T-helper 9 cell (primary cell): ENCODE measurements around the gene CHKB.

Experiments
- DNase-seq: peaks from one replicate; pipeline ENCODE4 v3.0.0-alpha.2; 2020

The CHKB gene

DNA sequence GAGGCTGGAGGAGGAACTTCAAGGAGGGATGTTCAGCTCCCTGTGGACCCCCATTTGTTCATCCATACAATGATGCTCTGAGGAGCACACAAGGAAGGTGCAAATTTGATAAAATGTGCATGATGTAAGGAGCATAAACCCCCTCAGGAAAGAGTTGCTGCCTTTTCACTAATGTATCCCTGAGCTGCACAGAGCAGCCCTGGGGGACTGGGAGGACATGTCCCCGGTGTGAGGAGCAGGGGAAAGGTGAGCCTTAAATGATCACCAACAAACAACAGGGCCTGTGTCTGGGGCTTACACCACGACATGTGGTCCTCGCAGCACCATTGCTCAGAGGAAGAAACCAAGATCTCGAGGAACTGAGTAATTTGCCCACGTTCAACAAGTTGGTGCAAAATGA is 14.4 kb upstream of the CHKB start:
- no peak for DNase-seq

DNA sequence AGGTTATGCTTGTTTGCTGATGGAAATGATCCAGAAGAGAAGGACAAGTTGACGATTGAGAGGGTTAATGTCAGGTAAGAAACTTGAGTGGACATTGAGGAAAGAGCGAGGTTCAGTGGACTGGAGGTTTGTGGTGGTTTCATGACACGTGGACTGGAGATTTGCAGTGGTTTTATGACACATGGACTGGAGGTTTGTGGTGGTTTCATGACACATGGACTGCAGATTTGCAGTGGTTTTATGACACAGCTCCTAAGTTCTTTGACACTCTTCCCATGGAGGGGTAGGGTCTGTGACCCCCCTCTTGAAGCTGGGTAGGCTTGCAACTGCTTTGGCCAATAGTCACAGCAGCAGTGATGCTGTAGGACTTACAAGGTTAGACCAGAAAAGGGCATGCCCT is 12.5 kb upstream of the CHKB start:
- DNase-seq: no peak

DNA sequence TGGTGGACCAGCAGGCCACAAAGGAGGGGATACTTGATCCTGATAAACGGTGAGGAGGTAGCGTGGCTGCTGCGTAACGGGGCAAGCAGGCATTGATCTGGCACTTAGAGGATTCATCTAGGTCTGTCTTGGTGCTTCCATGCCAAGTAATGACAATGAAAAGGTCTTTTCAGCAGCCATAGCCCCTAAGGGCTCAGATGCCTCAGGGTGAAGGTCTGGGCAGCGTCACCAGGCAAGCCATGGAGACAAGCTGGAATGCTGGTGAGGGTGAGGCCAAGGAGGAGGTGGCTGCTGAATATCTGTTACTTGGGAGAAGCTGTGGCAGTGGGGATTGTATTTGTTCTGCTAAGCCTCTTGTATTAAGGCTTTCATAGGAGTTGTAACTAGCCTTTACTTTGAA is 4.8 kb upstream of the CHKB start:
- DNase-seq: no peak

DNA sequence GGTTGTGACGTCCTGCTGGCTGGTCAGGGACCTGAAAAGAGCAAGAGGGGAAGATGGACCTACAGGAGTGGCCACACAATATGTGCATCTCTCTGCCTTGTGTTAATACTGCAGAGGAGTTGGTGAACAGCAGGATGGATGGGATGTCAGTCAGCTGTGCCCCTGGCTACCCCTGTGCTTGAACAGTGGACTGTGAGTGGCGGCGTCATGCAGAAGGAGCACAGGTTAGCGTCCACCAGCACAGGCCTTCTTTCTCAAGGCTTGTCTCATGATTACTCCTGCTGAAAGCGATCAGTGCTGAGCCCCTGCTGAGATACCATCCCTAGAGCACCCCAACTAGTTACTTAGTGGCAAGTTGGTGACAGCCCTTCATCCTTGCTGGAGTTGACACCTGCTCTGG is 3.8 kb upstream of the CHKB start:
- DNase-seq: no peak

DNA sequence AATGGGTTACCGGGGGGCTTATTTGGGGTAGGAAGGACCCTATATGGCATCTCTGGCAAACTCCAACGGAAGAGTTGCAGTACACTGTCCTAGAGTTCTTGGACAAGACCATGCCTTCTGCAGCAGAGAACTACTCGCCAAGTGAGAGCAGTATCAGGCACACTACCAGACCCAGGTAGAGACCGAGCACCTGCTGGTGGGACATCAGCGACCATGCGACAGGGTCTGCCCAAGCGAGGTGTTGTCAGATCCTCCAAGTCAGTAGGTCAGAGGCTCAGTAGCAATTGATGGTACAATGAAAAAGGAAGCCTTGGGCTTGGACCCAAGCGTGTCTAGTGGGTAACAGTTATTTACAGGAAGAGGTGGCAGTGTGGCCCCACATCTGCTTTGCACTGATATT is 3.1 kb upstream of the CHKB start:
- no peak for DNase-seq

DNA sequence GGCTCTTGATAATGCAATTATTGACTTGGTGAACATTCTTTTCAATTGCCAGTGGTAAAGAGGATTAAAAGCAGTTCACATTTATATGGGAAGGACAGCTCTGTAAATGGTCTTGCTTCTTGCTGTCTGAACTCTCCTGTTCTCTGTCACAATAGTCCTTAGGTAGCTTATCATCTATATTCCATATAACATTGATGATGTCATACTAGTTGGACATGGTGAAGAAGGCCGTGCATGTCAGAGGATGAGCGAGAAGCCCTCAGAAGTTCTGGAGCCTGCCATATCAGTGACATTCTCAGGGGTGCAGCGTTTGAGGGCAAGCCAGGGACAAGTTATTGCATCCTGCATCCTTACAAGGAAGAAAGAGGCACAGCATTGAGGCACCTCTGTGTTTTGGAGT is 2.6 kb upstream of the CHKB start:
- DNase-seq: no peak

DNA sequence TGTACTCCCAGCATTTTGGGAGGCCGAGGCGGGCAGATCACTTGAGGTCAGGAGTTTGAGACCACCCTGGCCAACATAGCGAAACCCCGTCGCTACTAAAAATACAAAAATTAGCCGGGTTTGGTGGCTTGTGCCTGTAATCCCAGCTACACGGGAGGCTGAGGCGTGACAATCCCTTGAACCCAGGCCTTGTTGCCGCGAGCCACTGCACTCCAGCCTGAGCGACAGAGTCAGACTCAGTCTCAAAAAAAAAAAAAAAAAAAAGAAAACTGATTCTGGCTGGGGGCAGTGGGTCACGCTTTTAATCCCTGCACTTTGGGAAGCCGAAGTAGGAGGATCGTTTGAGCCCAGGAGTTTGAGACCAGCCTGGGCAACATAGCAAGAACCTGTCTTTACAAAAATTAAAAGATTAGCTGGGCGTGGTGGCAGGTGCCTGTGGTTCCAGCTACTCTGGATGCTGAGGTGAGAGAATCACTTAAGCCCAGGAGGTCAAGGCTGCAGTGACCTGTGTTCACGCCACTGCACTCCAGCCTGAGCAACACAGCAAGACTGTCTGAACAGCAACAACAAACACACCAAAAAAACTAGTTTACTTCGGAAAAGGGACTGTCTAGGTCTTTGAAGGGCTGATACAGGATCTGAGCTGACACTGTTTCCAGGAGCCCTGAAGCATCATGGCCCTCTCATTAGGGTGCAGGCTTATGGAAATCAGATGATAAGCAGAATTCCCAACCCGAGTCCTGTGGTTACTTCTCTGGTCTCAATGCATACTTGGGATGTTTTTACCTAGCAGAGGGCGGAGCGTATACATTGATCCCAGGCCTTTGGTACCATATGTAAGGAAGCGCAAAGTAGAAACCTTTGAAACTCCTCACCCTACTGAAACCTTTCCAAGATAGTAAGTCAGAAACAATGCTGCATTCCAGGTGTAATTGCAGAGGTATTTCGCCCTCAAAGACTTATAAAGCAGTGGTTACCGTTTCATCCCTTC is 1.8 kb upstream of the CHKB start:
- DNase-seq: no peak

DNA sequence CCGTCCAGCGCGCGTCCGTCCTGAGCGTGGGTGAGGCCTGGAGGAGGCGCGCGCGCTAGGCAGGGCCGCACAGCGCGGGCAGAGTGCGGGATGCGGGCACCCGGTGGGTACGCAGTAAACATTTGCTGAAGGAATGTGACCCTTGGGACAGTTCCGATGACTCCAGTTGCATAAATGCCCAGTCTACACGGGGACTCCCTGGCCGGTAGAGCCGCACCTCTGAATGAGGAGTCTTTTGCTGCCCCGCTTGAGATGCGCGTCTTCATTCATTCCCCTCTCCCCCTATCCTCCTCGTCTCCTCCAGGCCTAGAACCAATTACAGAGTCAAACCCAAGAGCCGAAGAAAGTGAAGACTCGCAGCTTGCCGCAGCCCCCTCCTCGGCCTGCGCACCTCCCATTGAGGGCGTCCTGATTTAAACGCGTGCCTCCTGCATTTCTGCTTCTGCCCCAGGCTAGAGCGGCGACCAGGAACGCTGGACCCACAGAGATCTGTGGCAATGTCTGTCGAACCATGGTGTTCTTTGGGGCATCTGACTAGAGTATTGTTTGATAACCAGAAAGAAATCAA is 729 bp upstream of the CHKB start:
- DNase-seq: no peak

DNA sequence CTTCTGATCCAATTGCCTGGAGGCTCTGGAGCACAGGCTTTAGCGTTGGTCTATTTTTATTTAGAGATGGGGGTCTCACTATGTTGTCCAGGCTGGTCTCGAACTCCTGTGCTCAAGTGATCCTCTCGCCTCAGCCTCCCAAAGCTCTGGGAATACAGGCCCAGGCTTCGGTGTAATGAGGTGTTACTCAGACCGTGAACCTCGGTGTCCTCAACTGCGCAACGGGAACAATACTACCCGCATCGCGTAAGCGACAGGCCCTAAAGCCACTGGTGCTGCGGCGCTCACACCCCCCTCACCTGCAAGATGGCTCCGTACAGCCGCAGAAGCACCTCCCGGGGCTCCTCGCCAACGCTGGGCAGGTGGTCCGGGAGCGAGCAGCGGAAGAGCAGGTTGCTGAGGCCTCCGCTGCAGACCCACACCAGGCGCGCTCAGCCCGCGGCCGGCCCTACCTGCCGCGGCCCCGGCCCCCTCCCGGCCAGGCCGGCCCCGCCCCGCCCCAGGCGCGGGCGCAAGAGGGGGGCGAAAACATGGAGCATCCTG is 628 bp downstream of the CHKB start:
- peak; percentile 23 for DNase-seq

DNA sequence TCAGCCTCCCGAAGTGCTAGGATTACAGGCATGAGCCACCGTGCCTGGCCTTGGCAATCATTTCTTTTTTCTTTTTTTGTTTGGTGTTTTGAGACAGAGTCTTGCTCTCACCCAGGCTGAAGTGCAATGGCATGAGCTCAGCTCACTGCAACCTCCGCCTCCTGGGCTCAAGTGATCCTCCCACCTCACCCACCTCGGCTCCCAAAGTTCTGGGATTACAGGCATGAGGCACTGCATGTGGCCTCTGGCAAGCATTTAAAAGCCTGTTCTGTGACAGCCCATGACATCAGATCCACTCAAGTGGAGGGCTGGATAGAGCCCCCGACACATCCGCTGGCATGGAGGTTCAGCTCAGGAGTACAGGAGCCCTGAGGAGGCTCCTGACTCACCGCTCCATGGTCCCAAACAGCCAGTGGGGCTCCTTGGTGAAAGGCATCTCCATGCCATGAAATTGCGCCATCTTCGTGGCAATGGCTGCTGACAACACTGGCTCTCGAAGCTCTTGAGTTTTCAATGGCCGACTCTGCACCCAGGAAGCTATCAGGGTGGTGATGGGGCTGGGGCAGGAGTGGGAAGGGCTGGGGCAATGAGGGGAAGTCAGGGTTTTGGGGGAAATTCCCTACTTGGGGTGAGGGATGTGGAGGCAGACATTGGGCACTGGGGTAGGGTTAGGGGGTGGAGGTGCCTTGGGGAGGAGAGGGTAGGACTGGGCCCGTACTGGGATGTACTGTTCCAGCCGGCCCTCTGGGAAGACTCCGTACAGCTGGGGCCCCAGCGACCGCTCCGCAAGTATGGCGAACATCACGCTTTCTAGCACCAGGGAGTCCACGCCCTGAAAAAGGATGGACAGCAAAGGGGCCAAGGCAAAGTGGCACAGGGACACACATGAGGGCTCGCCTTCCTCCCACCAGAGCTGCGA is 1.4 kb downstream of the CHKB start:
- no peak for DNase-seq

DNA sequence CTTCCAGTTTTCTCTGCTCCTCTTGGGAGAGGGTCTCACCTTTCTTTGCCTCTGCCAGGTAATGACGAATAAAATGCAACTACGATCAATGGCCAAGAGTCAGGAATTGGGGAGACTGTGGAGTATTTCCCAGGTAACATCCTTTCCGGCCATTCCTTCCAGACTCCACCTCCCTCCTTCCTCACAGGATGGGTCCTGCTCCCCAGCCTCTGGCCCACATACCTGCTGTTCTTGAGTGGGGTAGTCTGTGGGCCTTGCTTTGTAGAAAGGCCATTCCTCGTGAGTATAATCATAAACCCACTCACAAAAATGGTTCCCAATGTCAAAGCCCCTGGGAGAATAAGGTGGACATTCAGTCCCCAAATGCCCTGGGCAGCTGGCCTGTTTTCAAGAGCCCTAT is 2.9 kb downstream of the CHKB start:
- no peak for DNase-seq

DNA sequence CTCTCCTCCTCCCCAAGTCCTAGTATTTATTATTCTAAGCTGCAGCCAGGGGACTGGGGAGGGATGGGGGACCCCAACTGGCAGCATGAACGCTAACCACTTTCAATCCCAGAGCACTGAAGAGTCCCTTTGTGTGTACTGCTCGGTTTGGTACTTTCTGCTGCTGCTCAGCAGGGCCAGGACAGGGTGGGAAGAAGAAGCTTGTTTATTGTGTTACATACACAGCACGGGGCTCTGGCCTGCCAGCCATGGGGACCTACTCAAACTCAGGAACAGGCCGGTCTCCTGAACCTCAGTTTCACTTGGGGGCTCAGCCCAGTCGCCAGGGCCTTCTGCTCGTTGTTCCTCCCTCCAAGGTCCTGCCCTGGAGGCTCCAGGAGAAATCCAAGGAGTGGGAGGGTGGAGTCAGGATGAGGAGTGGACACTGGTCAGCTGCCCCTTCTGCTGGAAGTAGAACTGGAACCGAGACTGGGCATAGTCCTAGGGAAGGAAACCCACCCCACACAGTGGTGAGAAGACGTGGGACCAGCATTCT is 3.8 kb downstream of the CHKB start:
- no peak for DNase-seq

DNA sequence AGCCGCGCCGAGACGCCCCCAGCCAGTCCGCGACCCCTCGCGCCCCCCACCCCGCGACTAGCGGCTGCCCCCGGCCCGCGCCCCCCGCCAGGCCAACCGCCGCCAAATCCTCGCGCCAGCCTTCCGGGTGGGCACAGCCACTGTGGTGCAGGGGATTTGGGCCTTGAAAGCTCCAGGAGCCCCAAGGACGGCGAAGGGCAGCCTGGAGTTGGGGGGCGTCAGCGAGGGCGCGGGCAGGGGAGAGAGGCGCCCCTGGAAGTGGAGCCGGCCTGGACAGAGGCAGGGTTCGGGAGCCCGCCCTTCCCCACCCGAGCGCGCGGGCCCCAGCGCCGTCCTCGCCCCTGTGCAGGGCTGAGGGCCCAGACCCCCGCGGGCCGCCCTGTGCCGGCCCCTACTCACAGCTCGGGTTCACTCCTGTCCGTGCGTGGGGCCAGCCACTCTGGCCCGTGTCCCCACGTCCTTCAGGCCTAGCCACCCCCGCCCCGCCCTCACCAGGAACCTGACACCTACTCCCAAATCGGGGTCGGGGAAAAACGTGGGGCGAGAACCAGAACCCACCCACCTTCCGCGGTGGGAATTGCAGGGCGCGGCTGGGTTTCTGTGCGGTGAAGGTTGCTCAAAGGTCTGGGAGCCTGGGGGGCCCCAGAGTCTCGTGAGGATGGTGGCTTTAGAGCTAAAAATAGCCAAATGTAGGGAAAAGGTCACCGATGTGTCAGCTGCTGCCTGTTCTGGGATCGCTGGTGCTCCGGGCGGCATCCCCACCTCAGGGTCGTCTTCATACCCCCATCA is 4.5 kb downstream of the CHKB start, which contains the start of gene CPT1B:
Gene CPT1B, minus strand, starts transcription at position 441 of the 789 bp plus-strand sequence. CDS start 512 bp downstream, outside the sequence.
- no peak for DNase-seq

DNA sequence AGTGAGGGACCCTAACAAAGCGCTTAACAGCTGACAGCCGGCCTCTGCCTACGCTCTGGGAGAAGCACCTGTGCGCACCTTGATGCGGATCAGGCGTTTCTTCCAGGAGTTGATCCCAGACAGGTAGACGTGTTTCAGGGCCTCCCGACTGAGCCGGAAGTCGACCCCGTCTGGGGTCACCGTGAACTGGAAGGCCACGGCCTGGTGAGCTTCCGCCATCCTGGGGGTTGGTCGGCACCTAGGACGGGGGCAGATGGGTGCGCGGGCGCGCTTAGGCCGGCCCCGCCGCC is 5.0 kb downstream of the CHKB start:
- no peak for DNase-seq

DNA sequence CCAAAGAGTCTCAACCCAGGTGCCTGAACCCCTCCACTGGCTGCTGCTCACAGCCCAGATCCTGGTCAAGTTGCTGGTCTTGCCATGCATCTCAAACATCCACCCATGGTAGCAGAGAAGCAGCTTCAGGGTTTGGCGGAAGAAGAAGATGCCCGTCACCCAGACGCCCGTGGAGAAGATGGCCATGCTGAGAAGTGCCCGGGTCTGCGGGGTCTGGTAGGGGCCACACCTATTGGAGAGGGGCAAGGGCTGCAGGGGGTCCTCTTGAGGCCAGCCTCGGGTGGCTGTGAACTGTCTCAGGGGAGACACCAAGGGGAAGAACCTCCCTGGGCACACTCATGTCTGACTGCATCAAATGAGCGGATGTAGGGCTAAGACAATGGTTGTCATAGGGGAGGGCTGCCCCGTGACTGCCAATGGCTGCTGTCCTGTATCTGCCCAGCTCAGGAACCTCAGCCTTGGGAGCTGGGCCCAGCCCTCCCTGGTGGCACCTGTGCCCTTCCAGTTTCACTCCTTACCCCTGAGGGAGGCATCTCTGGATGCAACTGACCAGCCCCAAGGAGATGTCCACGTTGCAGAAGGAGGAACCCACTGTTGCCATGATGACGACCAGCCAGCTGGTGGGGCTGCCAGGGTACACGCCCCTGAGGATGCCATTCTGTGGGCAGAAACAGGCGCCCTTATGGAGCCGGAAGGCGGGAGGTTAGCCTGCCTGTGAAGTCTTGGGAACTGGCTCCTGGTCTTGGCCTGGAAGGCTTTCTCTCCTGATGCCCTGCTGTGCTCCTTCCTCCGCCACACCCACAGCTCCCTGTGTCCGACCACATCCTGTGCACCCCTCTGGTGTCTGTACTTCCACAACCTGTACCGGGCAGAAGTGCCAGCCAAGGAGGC is 5.6 kb downstream of the CHKB start:
- no peak for DNase-seq

DNA sequence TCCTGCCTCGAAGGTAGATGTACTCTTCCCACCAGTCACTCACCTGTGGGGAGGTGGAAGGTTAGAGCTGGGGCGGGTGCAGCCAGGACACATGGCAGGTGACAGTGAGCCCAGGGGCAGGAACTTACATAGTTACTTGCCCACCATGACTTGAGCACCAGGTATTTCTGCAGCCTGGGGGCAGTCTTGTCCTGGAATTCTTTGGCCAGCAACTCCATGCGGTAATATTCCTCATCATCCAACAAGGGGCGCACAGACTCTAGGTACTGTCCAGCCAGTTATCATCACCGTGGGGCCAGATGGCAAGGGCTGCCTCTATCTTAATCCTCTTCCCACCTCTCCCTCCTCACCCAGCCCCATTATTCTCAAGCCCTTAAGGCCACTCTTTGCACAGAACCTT is 6.6 kb downstream of the CHKB start:
- no peak for DNase-seq

DNA sequence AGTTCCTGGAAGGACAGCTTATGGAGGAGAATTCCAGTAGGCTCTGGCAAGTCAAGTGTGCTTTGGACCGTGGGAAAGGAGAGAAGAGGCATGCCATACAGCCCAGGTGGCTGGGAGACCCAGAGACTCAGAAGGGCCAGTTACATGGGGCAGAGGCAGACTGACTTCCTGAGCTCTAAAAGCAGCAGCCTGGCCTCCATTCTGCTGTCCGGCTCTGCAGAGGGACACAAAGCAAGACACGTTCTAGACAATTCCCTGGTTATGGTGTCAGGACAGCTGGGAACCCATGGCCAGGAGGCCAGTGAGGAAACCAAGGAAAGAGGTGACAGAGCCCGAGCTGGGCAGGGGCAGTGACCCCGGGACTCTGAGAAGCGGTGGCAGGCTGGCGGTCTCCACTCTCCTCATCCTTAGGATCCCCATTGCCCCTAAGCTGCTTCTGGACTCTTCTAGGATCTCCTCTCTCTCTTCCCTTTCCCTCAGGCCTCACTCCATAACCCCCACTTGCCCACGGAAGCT is 7.2 kb downstream of the CHKB start:
- no peak for DNase-seq

DNA sequence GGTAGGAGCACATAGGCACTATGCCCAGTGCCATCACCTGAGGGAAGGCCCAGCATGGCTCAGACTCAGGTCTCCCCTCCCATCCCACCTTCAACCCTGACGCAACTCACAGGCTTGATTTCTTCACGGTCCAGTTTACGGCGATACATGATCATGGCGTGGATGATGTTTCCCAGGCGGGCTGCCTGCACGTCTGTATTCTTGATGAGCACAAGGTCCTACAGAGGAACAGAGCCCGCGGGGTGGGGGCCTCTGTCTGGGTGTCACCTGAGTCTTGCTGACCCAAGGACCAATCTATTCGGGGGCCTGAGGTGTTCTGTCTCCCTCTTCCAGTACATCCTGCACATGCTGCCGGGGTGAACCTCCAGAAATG is 8.3 kb downstream of the CHKB start:
- DNase-seq: no peak

DNA sequence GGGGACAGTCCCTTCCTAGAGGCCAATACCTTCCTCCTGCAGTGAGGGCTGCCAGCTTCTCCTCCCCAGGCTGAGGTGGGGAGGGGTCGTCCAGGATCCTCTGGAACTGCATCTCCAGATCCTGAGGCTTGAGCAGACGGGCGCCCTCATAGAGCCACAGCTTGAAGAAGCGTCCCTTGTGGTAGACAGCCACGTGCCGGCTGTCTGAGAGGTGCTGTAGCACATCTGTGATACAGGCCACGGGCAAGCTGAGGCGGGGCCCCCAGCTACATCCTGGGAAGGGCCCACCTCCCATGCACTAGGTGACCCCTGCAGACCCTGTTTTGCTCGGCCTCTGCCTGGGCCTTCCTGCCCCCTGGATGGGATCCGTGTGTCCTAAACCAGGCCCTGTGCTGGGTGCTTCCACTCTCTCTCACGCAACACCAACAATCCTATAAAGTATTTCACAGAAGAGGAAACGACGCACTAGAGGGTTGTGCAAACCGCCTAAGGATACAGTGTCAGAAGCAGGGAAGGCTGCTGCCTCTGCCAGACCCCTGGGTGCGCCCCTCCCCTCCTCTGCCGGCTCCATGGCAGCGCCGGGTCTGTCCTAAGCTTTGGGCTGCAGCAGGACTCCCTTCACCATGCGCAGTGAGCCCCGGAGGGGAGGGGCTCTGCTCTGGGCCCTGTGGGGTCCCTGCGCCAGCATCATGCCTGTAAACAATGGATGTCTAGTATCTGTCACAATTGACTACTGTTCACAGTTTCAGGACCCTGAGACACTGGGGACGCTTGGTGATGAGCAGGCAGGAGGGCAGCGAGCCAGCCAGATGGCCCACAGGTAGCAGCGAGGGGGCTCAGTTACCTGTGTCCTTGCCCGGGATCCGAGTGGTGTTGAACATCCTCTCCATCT is 8.9 kb downstream of the CHKB start:
- DNase-seq: no peak

DNA sequence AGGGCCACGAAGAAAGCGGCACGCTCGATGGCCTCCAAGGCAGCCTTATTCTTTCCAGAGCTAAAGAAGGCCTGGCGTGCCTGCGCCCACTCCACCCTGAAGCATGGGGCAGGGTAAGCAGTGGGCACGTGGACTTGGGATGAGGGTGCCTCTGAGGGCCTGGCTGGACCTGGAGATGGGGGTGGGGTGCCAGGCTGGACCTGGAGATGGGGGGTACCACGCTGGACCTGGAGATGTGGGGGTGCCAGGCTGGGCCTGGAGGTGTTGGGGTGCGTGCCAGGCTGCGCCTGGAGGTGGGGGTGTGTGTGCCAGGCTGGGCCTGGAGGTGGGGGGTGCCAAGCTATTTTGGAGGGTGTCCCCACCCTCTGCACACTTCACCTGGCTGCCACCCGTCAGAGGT is 9.7 kb downstream of the CHKB start:
- DNase-seq: no peak
